ENCODE data around the gene ERF.
"Not testable (repeated sequence)": the region's sequence is repeated elsewhere in the genome, so short reads cannot be mapped to it uniquely, and the experiment has no call there.

GRCh38 chr19:42266928-42267603 lies 12.1 kb upstream of the ERF start:
- TF ChIP-seq, protein P1, sequence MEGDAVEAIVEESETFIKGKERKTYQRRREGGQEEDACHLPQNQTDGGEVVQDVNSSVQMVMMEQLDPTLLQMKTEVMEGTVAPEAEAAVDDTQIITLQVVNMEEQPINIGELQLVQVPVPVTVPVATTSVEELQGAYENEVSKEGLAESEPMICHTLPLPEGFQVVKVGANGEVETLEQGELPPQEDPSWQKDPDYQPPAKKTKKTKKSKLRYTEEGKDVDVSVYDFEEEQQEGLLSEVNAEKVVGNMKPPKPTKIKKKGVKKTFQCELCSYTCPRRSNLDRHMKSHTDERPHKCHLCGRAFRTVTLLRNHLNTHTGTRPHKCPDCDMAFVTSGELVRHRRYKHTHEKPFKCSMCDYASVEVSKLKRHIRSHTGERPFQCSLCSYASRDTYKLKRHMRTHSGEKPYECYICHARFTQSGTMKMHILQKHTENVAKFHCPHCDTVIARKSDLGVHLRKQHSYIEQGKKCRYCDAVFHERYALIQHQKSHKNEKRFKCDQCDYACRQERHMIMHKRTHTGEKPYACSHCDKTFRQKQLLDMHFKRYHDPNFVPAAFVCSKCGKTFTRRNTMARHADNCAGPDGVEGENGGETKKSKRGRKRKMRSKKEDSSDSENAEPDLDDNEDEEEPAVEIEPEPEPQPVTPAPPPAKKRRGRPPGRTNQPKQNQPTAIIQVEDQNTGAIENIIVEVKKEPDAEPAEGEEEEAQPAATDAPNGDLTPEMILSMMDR (IDR thresholded peaks at IDR 0.05; ENCODE audit: low read depth, low read length, poor library complexity, severe bottlenecking), result not testable (repeated sequence)
- not testable (repeated sequence) for TF ChIP-seq EZH2phosphoT487 (IDR thresholded peaks at IDR 0.05; ENCODE audit: borderline replicate concordance, low read length)

All from DOHH2 (cell line).